H9 (cell line): ENCODE data around the gene PLXNA2. TPM values are rescaled to one million over a fixed set of nuclear protein-coding genes. Genes with fewer than 3 reads are reported as not detected.

ENCODE experiments used
- DNase-seq: peaks from one replicate; pipeline ENCODE4 v3.0.0-alpha.2; 2017
- H2AFZ ChIP-seq: one replicate; pipeline ENCODE4 v1.6.1; 2013; ENCODE audit warnings: mild to moderate bottlenecking, low read length, control low read depth, moderate library complexity
- H2AK5ac ChIP-seq: 2 replicates; pipeline ENCODE4 v1.6.1; 2013; ENCODE audit warnings: low read length, control low read depth, mixed read lengths; ENCODE audit not compliant: insufficient read length
- H2BK120ac ChIP-seq: one replicate; pipeline ENCODE4 v1.6.1; 2013; ENCODE audit warnings: low read depth, mild to moderate bottlenecking, low read length, control low read depth, inconsistent platforms; ENCODE audit not compliant: poor library complexity, severe bottlenecking
- H2BK12ac ChIP-seq: 2 replicates; pipeline ENCODE4 v1.6.1; 2013; ENCODE audit warnings: low read length, control low read depth, mixed read lengths, low read depth; ENCODE audit not compliant: insufficient read length
- H2BK15ac ChIP-seq: 2 replicates; pipeline ENCODE4 v1.6.1; 2013; ENCODE audit warnings: low read depth, low read length, control low read depth
- H2BK20ac ChIP-seq: one replicate; pipeline ENCODE4 v1.6.1; 2013; ENCODE audit warnings: low read depth, mild to moderate bottlenecking, low read length, control low read depth, inconsistent platforms; ENCODE audit not compliant: poor library complexity, severe bottlenecking
- H2BK5ac ChIP-seq: 2 replicates; pipeline ENCODE4 v1.6.1; 2013; ENCODE audit warnings: low read length, control low read depth, mixed read lengths; ENCODE audit not compliant: insufficient read length
- H3K14ac ChIP-seq: 2 replicates; pipeline ENCODE4 v1.6.1; 2013; ENCODE audit warnings: low read length, control low read depth; ENCODE audit not compliant: insufficient read depth
- H3K18ac ChIP-seq: 2 replicates; pipeline ENCODE4 v1.6.1; 2013; ENCODE audit warnings: low read depth, mild to moderate bottlenecking, mixed read lengths, low read length, control low read depth; ENCODE audit not compliant: insufficient read length
- H3K23ac ChIP-seq: 2 replicates; pipeline ENCODE4 v1.6.1; 2013; ENCODE audit warnings: low read length, control low read depth, mixed read lengths, low read depth; ENCODE audit not compliant: insufficient read length
- H3K23me2 ChIP-seq: 2 replicates; pipeline ENCODE4 v1.6.1; 2013; ENCODE audit warnings: low read depth, mild to moderate bottlenecking, mixed read lengths, low read length, control low read depth; ENCODE audit not compliant: insufficient read length, poor library complexity, severe bottlenecking
- H3K27ac ChIP-seq: 2 replicates; pipeline ENCODE4 v1.5.1; 2013; ENCODE audit warnings: low read length, control low read depth, mixed read lengths, low read depth; ENCODE audit not compliant: insufficient read length
- H3K27me3 ChIP-seq: 2 replicates; pipeline ENCODE4 v1.6.1; 2013; ENCODE audit warnings: low read length, control low read depth, inconsistent platforms; ENCODE audit not compliant: insufficient read depth
- H3K4ac ChIP-seq: 2 replicates; pipeline ENCODE4 v1.6.1; 2013; ENCODE audit warnings: low read depth, mild to moderate bottlenecking, control low read depth, inconsistent platforms, low read length, moderate library complexity
- H3K4me1 ChIP-seq: 2 replicates; pipeline ENCODE4 v1.6.1; 2013; ENCODE audit warnings: low read length, control low read depth, inconsistent platforms; ENCODE audit not compliant: insufficient read depth
- H3K4me2 ChIP-seq: 2 replicates; pipeline ENCODE4 v1.6.1; 2013; ENCODE audit warnings: low read length, control low read depth, mixed read lengths; ENCODE audit not compliant: insufficient read length, insufficient read depth
- H3K56ac ChIP-seq: 2 replicates; pipeline ENCODE4 v1.6.1; 2013; ENCODE audit warnings: low read depth, mild to moderate bottlenecking, mixed read lengths, low read length, control low read depth; ENCODE audit not compliant: insufficient read length
- H3K79me1 ChIP-seq: 2 replicates; pipeline ENCODE4 v1.6.1; 2013; ENCODE audit warnings: low read depth, mild to moderate bottlenecking, moderate library complexity, low read length, control low read depth, inconsistent platforms; ENCODE audit not compliant: insufficient read depth, poor library complexity, severe bottlenecking
- H3K79me2 ChIP-seq: 2 replicates; pipeline ENCODE4 v1.6.1; 2013; ENCODE audit warnings: low read length, control low read depth, inconsistent platforms; ENCODE audit not compliant: insufficient read depth
- H3K9ac ChIP-seq: 2 replicates; pipeline ENCODE4 v1.6.1; 2013; ENCODE audit warnings: low read length, control low read depth, mixed read lengths; ENCODE audit not compliant: insufficient read length; ENCODE audit errors: extremely low read depth
- H3K9me3 ChIP-seq: one replicate; pipeline ENCODE4 v1.6.1; 2013; ENCODE audit warnings: low read depth, low read length, inconsistent platforms; ENCODE audit not compliant: control insufficient read depth
- H3T11ph ChIP-seq: one replicate; pipeline ENCODE4 v1.6.1; 2013; ENCODE audit warnings: mild to moderate bottlenecking, low read length, control low read depth, inconsistent platforms
- H4K20me1 ChIP-seq: one replicate; pipeline ENCODE4 v1.6.1; 2013; ENCODE audit not compliant: control insufficient read depth, insufficient read length, insufficient read depth
- H4K5ac ChIP-seq: 2 replicates; pipeline ENCODE4 v1.6.1; 2013; ENCODE audit warnings: low read depth, mild to moderate bottlenecking, mixed read lengths, low read length, control low read depth; ENCODE audit not compliant: insufficient read length
- H4K8ac ChIP-seq: replicated peaks from 2 replicates; pipeline ENCODE4 v1.6.1; 2013; ENCODE audit warnings: low read length, control low read depth, mixed read lengths, low read depth; ENCODE audit not compliant: insufficient read length
- H4K91ac ChIP-seq: 2 replicates; pipeline ENCODE4 v1.6.1; 2013; ENCODE audit warnings: low read depth, mild to moderate bottlenecking, moderate library complexity, mixed read lengths, low read length, control low read depth; ENCODE audit not compliant: insufficient read length
- H3K27ac Mint-ChIP-seq, 3 experiments: 2 replicates in 2 of 3; 3 replicates in 1 of 3; pipeline ENCODE4 v1.8.0; 2020 to 2021; ENCODE audit warnings: mixed read lengths in 3 of 3, mild to moderate bottlenecking in 1 of 3, moderate library complexity in 1 of 3
- H3K27me3 Mint-ChIP-seq: 2 replicates; pipeline ENCODE4 v1.8.0; 2021; ENCODE audit warnings: low read depth, mild to moderate bottlenecking, moderate library complexity, mixed read lengths
- H3K36me3 Mint-ChIP-seq, 3 experiments: 2 replicates in 2 of 3; 3 replicates in 1 of 3; pipeline ENCODE4 v1.8.0; 2020 to 2021; ENCODE audit warnings: low read depth in 3 of 3, mixed read lengths in 3 of 3; ENCODE audit not compliant: insufficient read depth in 1 of 3
- H3K4me1 Mint-ChIP-seq, 2 experiments: 2 replicates each; pipeline ENCODE4 v1.8.0; 2020; ENCODE audit warnings: mixed read lengths in 2 of 2
- H3K4me3 Mint-ChIP-seq, 2 experiments: 2 replicates in 1 of 2; 3 replicates in 1 of 2; pipeline ENCODE4 v1.8.0; 2020 to 2021; ENCODE audit warnings: mild to moderate bottlenecking in 2 of 2, mixed read lengths in 2 of 2, moderate library complexity in 1 of 2
- H3K9me3 Mint-ChIP-seq, 2 experiments: 2 replicates in 1 of 2; 3 replicates in 1 of 2; pipeline ENCODE4 v1.8.0; 2020; ENCODE audit warnings: mild to moderate bottlenecking in 2 of 2, mixed read lengths in 2 of 2, moderate library complexity in 1 of 2
- CTCF ChIP-seq: fragments of 200-600 bp; sonication (generic); conservative IDR thresholded peaks from 3 replicates; pipeline ENCODE4 v1.8.0; 2021; ENCODE audit warnings: antibody characterized with exemption, mild to moderate bottlenecking
- WGBS: extraction: QIAGEN DNeasy Blood & Tissue Kit; methylation state at CpG from one replicate; pipeline ENCODE4 v1.1.7; 2013; ENCODE audit warnings: missing lambda C conversion rate, low lambda C conversion rate, mixed read lengths; ENCODE audit not compliant: insufficient read length; ENCODE audit errors: extremely low coverage; 5-methylcytosine and 5-hydroxymethylcytosine counted together
- total RNA-seq: library from RNA; stranded (reverse); gene quantifications from 2 replicates; pipeline ENCODE4 v1.2.1, GENCODE V29; 2021

Gene PLXNA2
- total RNA-seq, 1 experiment from 2014 or later = 0.57 TPM

DNA sequence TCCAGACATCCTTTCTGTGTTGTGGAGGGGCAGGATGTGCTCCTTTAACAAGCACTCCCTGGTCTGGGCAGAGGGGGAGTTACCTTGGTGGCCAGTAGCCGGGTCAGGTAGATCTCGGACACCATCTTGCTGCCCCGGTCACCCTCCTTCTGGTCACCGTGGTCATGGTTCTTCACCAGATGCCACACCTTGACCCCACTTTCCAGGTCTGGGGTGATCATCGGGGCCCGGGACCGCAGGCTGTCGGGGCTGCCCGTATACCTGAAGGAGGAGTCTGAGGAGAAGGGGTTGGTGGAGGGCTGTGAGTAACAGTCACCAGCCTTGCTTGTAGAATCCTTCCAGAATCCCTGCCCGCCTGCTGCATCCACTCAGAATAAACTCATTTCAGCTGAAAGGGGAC is 210.9 kb downstream of the PLXNA2 start:
- no peaks in the 10 kb centered on the region for H3K23me2 ChIP-seq
- peaks cover 19 to 20% of the 10 kb centered on the region in 2 experiments for H3K4me1 Mint-ChIP-seq
- H2AK5ac ChIP-seq = no peak overlapping the region
- H3K9me3 ChIP-seq = no peaks in the 10 kb centered on the region
- H3K27ac Mint-ChIP-seq = no peak overlapping the region
- no peak overlapping the region for H3T11ph ChIP-seq
- no peak overlapping the region for H3K27ac ChIP-seq
- WGBS = no CpG with 5 or more reads among the region's 10 CpGs
- no peak overlapping the region for H2BK15ac ChIP-seq
- no peaks in the 10 kb centered on the region for H3K79me2 ChIP-seq
- H3K14ac ChIP-seq = no peak overlapping the region
- no peak overlapping the region for H2BK20ac ChIP-seq
- no peak overlapping the region for H2BK5ac ChIP-seq
- H3K56ac ChIP-seq = no peak overlapping the region
- no peaks in the 10 kb centered on the region for H3K4me1 ChIP-seq
- no peak overlapping the region for H3K9ac ChIP-seq
- H2AFZ ChIP-seq = no peak overlapping the region
- no peak overlapping the region for H2BK120ac ChIP-seq
- H4K8ac ChIP-seq = no peak overlapping the region
- no peaks in the 10 kb centered on the region for H3K9me3 Mint-ChIP-seq
- no peak overlapping the region for H3K23ac ChIP-seq
- H3K4ac ChIP-seq = no peak overlapping the region
- no peak for TF ChIP-seq CTCF
- no peaks in the 10 kb centered on the region for H3K36me3 Mint-ChIP-seq
- peaks cover 7% of the 10 kb centered on the region for H3K27me3 Mint-ChIP-seq
- DNase-seq = no peak
- no peaks in the 10 kb centered on the region for H3K27me3 ChIP-seq
- H4K91ac ChIP-seq = no peak overlapping the region
- no peak overlapping the region for H3K4me3 Mint-ChIP-seq
- H3K4me2 ChIP-seq = no peak overlapping the region
- no peaks in the 10 kb centered on the region for H3K79me1 ChIP-seq
- no peak overlapping the region for H2BK12ac ChIP-seq
- H3K18ac ChIP-seq = no peak overlapping the region
- H4K5ac ChIP-seq = no peak overlapping the region
- no peaks in the 10 kb centered on the region for H4K20me1 ChIP-seq
